Esophagus squamous epithelium (tissue), 5 donors: ENCODE data around the gene STXBP6. TPM values are rescaled to one million over a fixed set of nuclear protein-coding genes. Genes with fewer than 3 reads are reported as not detected.
A peak's percentile ranks its signal among the peaks of the same experiment; 100 is the strongest.

Source experiments
- DNase-seq: peaks from one replicate; lab custom pipeline; 2025; lab: John Stamatoyannopoulos, UW
- H3K27ac ChIP-seq, 4 donors: fragments of 200-600 bp; sonication (generic); one replicate each; pipeline ENCODE4 v1.5.1; 2016 to 2019; ENCODE audit warnings: mild to moderate bottlenecking in 1 of 4
- H3K27me3 ChIP-seq, 4 donors: fragments of 200-600 bp; sonication (generic); 1 replicate in 3 of 4; 2 replicates in 1 of 4; pipeline versions ENCODE4 v1.5.1 to v1.6.0; 2017 to 2021; ENCODE audit warnings: antibody characterized with exemption in 1 of 4
- H3K36me3 ChIP-seq, 3 donors: fragments of 200-600 bp; sonication (generic); one replicate each; pipeline ENCODE4 v1.5.1; 2016 to 2019
- H3K4me1 ChIP-seq, 3 donors: fragments of 200-600 bp; sonication (generic); one replicate each; pipeline ENCODE4 v1.5.1; 2017 to 2019
- H3K4me3 ChIP-seq, 4 donors: fragments of 200-600 bp; sonication (generic); 1 replicate in 3 of 4; 2 replicates in 1 of 4; pipeline ENCODE4 v1.5.1; 2016 to 2019; ENCODE audit warnings: mild to moderate bottlenecking in 2 of 4, moderate library complexity in 1 of 4
- H3K9me3 ChIP-seq, 3 donors: fragments of 200-600 bp; sonication (generic); one replicate each; pipeline ENCODE4 v1.5.1; 2016 to 2019
- CTCF ChIP-seq, 6 experiments: fragments of 450-650 bp in 4 of 6; fragments of 200-600 bp in 2 of 6; sonication (generic) in 2 of 6; IDR thresholded peaks; one replicate each; pipeline ENCODE4 v1.5.1; 2016 to 2019; ENCODE audit warnings: antibody characterized with exemption in 6 of 6, mild to moderate bottlenecking in 4 of 6, moderate library complexity in 4 of 6
- POLR2A ChIP-seq, 4 donors: fragments of 450-650 bp; IDR thresholded peaks; one replicate each; pipeline ENCODE4 v1.6.1; 2017; ENCODE audit warnings: antibody characterized with exemption in 4 of 4, mild to moderate bottlenecking in 4 of 4, moderate library complexity in 3 of 4
- WGBS, 2 donors: methylation state at CpG; one replicate each; pipeline ENCODE4 v1.1.5; 2018; 5-methylcytosine and 5-hydroxymethylcytosine counted together
- intact Hi-C: fragments of 100-400 bp; cut with DNase I; formaldehyde crosslinking; loops from one replicate; pipeline ENCODE4 v1.15.0; 2022
- total RNA-seq, 4 donors: library from RNA; depleted of rRNA; stranded (reverse); fragments of >200 nt; gene quantifications; one replicate each; pipeline ENCODE4 v1.1.0, GENCODE V29; 2016
- donor health status: DM: yes; HTN: yes; CAD: no.

The STXBP6 gene
- total RNA-seq, 4 donors from 2014 or later, result 1.2 to 9.7 (median 2.8) TPM

- no peaks in the 10 kb centered on the region for H3K36me3 ChIP-seq
- no peaks in the 10 kb centered on the region for H3K4me1 ChIP-seq
- no peak overlapping the region for H3K4me3 ChIP-seq
- H3K27me3 ChIP-seq, result no peaks in the 10 kb centered on the region
- intact Hi-C loops, result no loop called here
- no peak for DNase-seq
- H3K9me3 ChIP-seq, result no peaks in the 10 kb centered on the region
- no peak overlapping the region for H3K27ac ChIP-seq
- TF ChIP-seq CTCF (IDR thresholded peaks at IDR 0.05), result no peak
- no peak for TF ChIP-seq POLR2A (IDR thresholded peaks at IDR 0.05)
- 76 to 88% methylated on average over 5 of the region's 5 CpGs for WGBS, 2 donors
Measured at GRCh38 chr14:24795406-24795805, 254.5 kb downstream of the STXBP6 start.

- Histone ChIP-seq H3K4me1 (peaks cover 0 to 3% (median 0%) of the 10 kb centered on the region in 3 donors), H3K36me3 (no peaks in the 10 kb centered on the region), H3K27me3 (no peaks in the 10 kb centered on the region), H3K9me3 (no peaks in the 10 kb centered on the region), H3K4me3 (no peak overlapping the region), H3K27ac (no peak overlapping the region)
- no peak for DNase-seq
- WGBS, 2 donors, result 74 to 81% methylated on average over 10 of the region's 10 CpGs
- TF ChIP-seq CTCF (IDR thresholded peaks at IDR 0.05) (no peak), POLR2A (IDR thresholded peaks at IDR 0.05) (no peak)
- intact Hi-C loops, result no loop called here
Measured at GRCh38 chr14:24794644-24795305, 255.2 kb downstream of the STXBP6 start.

- TF ChIP-seq CTCF (IDR thresholded peaks at IDR 0.05), result no peak
- Histone ChIP-seq H3K9me3 (no peaks in the 10 kb centered on the region), H3K27me3 (no peaks in the 10 kb centered on the region), H3K27ac (no peak overlapping the region), H3K36me3 (no peaks in the 10 kb centered on the region), H3K4me3 (no peak overlapping the region), H3K4me1 (peaks cover 0 to 14% (median 6%) of the 10 kb centered on the region in 3 donors)
- DNase-seq, result no peak
- intact Hi-C loops, result no loop called here
- WGBS, 2 donors, result 52 to 66% methylated on average over 3 of the region's 3 CpGs
Measured at GRCh38 chr14:24790196-24790595, 259.8 kb downstream of the STXBP6 start.

GRCh38 chr14:24789378-24789884 is 260.5 kb downstream of the STXBP6 start:
- H3K4me3 ChIP-seq, result no peak overlapping the region
- no peaks in the 10 kb centered on the region for H3K9me3 ChIP-seq
- H3K27ac ChIP-seq, result peak overlapping the region in 1 of 4 donors; percentile 10
- DNase-seq, result no peak
- no peaks in the 10 kb centered on the region for H3K36me3 ChIP-seq
- peaks cover 0 to 14% (median 6%) of the 10 kb centered on the region in 3 donors for H3K4me1 ChIP-seq
- H3K27me3 ChIP-seq, result no peaks in the 10 kb centered on the region
- WGBS, 2 donors, result 20% methylated on average over 4 of the region's 4 CpGs
- intact Hi-C loops, result no loop called here
- TF ChIP-seq POLR2A (IDR thresholded peaks at IDR 0.05) (no peak), CTCF (IDR thresholded peaks at IDR 0.05) (no peak)

GRCh38 chr14:24785698-24786097 is 264.2 kb downstream of the STXBP6 start:
- Histone ChIP-seq H3K4me1 (peaks cover 0 to 14% (median 6%) of the 10 kb centered on the region in 3 donors), H3K27ac (no peak overlapping the region), H3K36me3 (no peaks in the 10 kb centered on the region), H3K27me3 (no peaks in the 10 kb centered on the region), H3K4me3 (no peak overlapping the region), H3K9me3 (no peaks in the 10 kb centered on the region)
- DNase-seq, result no peak
- intact Hi-C loops, result no loop called here
- TF ChIP-seq CTCF (IDR thresholded peaks at IDR 0.05) (no peak), POLR2A (IDR thresholded peaks at IDR 0.05) (no peak)
- WGBS, 2 donors, result 59 to 71% methylated on average over 1 of the region's 1 CpG
